SK-N-SH treated with all-trans-retinoic acid at 6 μM for 48 hours (cell line): ENCODE results near the gene ARHGDIA.

ENCODE experiments used
- ATAC-seq: fragments of 200-7000 bp; cut with Tn5 transposase; 3 replicates; pipeline ENCODE4 v1.9.1; 2020; ENCODE audit warnings: mild to moderate bottlenecking, moderate library complexity
- ARNTL ChIP-seq: fragments of 450-650 bp; formaldehyde crosslinking; IDR thresholded peaks from 2 replicates; pipeline ENCODE4 v1.5.0; 2020; ENCODE audit warnings: low read depth, mild to moderate bottlenecking, moderate library complexity, borderline replicate concordance
- CREB5 ChIP-seq: fragments of 250-450 bp; sonication (Bioruptor Pico); IDR thresholded peaks from 2 replicates; pipeline ENCODE4 v1.5.1; 2020; ENCODE audit warnings: low read depth, mild to moderate bottlenecking, moderate library complexity
- CSDC2 ChIP-seq: fragments of 250-450 bp; sonication (Bioruptor Pico); IDR thresholded peaks from 2 replicates; pipeline ENCODE4 v1.5.0; 2020; ENCODE audit warnings: mild to moderate bottlenecking, moderate library complexity
- CSRNP3 ChIP-seq: fragments of 250-450 bp; sonication (Bioruptor Pico); IDR thresholded peaks from 2 replicates; pipeline ENCODE4 v1.5.1; 2021; ENCODE audit warnings: mild to moderate bottlenecking, moderate library complexity
- ESRRG ChIP-seq: fragments of 250-450 bp; sonication (Bioruptor Pico); IDR thresholded peaks from 2 replicates; pipeline ENCODE4 v1.6.1; 2021; ENCODE audit warnings: mild to moderate bottlenecking
- GLIS3 ChIP-seq: fragments of 250-450 bp; sonication (Bioruptor Pico); IDR thresholded peaks from 2 replicates; pipeline ENCODE4 v1.5.0; 2020; ENCODE audit warnings: mild to moderate bottlenecking, moderate library complexity
- ISL1 ChIP-seq: fragments of 250-450 bp; sonication (Bioruptor Pico); IDR thresholded peaks from 2 replicates; pipeline ENCODE4 v2.1.2; 2022; ENCODE audit warnings: mild to moderate bottlenecking, moderate library complexity
- OSR1 ChIP-seq: fragments of 250-450 bp; sonication (Bioruptor Pico); IDR thresholded peaks from 2 replicates; pipeline ENCODE4 v1.8.0; 2022; ENCODE audit warnings: moderate library complexity, mild to moderate bottlenecking, inconsistent platforms
- PATZ1 ChIP-seq: fragments of 250-450 bp; sonication (Bioruptor Pico); IDR thresholded peaks from 2 replicates; pipeline ENCODE4 v1.8.0; 2020; ENCODE audit warnings: mild to moderate bottlenecking, moderate library complexity, borderline replicate concordance
- POU6F1 ChIP-seq: fragments of 250-450 bp; sonication (Bioruptor Pico); IDR thresholded peaks from 2 replicates; pipeline ENCODE4 v1.8.0; 2021; ENCODE audit warnings: low read depth, mild to moderate bottlenecking, moderate library complexity, borderline replicate concordance
- PPARA ChIP-seq: fragments of 250-450 bp; sonication (Bioruptor Pico); IDR thresholded peaks from 2 replicates; pipeline ENCODE4 v1.5.0; 2020; ENCODE audit warnings: mild to moderate bottlenecking, borderline replicate concordance
- RARB ChIP-seq: fragments of 250-450 bp; sonication (Bioruptor Pico); IDR thresholded peaks from 2 replicates; pipeline ENCODE4 v1.8.0; 2021; ENCODE audit warnings: mild to moderate bottlenecking, moderate library complexity
- SNAI2 ChIP-seq: fragments of 250-450 bp; sonication (Bioruptor Pico); IDR thresholded peaks from 2 replicates; pipeline ENCODE4 v1.5.0; 2020; ENCODE audit warnings: mild to moderate bottlenecking, moderate library complexity
- TCF4 ChIP-seq: fragments of 250-450 bp; sonication (Bioruptor Pico); IDR thresholded peaks from 2 replicates; pipeline ENCODE4 v1.8.0; 2021; ENCODE audit warnings: mild to moderate bottlenecking, moderate library complexity, borderline replicate concordance
- TOX ChIP-seq: fragments of 250-450 bp; sonication (Bioruptor Pico); IDR thresholded peaks from 2 replicates; pipeline ENCODE4 v1.8.0; 2021; ENCODE audit warnings: mild to moderate bottlenecking, moderate library complexity, borderline replicate concordance
- TSHZ2 ChIP-seq: fragments of 250-450 bp; sonication (Bioruptor Pico); IDR thresholded peaks from 2 replicates; pipeline ENCODE4 v1.5.0; 2020; ENCODE audit warnings: mild to moderate bottlenecking, moderate library complexity
- ZC3H10 ChIP-seq: fragments of 250-450 bp; sonication (Bioruptor Pico); IDR thresholded peaks from 2 replicates; pipeline ENCODE4 v1.5.1; 2021; ENCODE audit warnings: mild to moderate bottlenecking, moderate library complexity
- ZFP3 ChIP-seq: fragments of 250-450 bp; sonication (Bioruptor Pico); IDR thresholded peaks from 2 replicates; pipeline ENCODE4 v1.5.0; 2020; ENCODE audit warnings: mild to moderate bottlenecking, moderate library complexity
- ZFP30 ChIP-seq: fragments of 450-650 bp; formaldehyde crosslinking; IDR thresholded peaks from 2 replicates; pipeline ENCODE4 v1.5.0; 2022; ENCODE audit warnings: mild to moderate bottlenecking, moderate library complexity
- ZNF565 ChIP-seq: fragments of 450-650 bp; formaldehyde crosslinking; conservative IDR thresholded peaks from 2 replicates; pipeline ENCODE4 v1.5.0; 2020; ENCODE audit warnings: low read depth, mild to moderate bottlenecking, moderate library complexity
- ZNF70 ChIP-seq: fragments of 450-650 bp; formaldehyde crosslinking; IDR thresholded peaks from 2 replicates; pipeline ENCODE4 v1.5.0; 2020; ENCODE audit warnings: mild to moderate bottlenecking, moderate library complexity
- ZNF8 ChIP-seq: fragments of 450-650 bp; formaldehyde crosslinking; IDR thresholded peaks from 2 replicates; pipeline ENCODE4 v1.5.0; 2020; ENCODE audit warnings: mild to moderate bottlenecking, moderate library complexity

Gene ARHGDIA

GRCh38 chr17:81891303-81891552, 20.1 kb upstream of the ARHGDIA start:
- no peak for ATAC-seq
- TF ChIP-seq GLIS3 (CRISPR knock-in tag) (no peak), ISL1 (CRISPR knock-in tag) (no peak), POU6F1 (no peak), PPARA (CRISPR knock-in tag) (no peak), ARNTL (no peak), ESRRG (CRISPR knock-in tag) (no peak), ZC3H10 (CRISPR knock-in tag) (no peak), ZFP3 (CRISPR knock-in tag) (no peak), TOX (CRISPR knock-in tag) (no peak), RARB (CRISPR knock-in tag) (no peak), ZNF565 (no peak), TCF4 (CRISPR knock-in tag) (no peak), TSHZ2 (CRISPR knock-in tag) (no peak), ZNF8 (no peak), CREB5 (CRISPR knock-in tag) (no peak), ZNF70 (CRISPR knock-in tag) (no peak), OSR1 (CRISPR knock-in tag) (no peak)

- ATAC-seq = no peak
- TF ChIP-seq ZFP3 (CRISPR knock-in tag) = no peak
- no peak for TF ChIP-seq ISL1 (CRISPR knock-in tag)
- TF ChIP-seq TSHZ2 (CRISPR knock-in tag) = no peak
- TF ChIP-seq OSR1 (CRISPR knock-in tag) = no peak
- TF ChIP-seq CSRNP3 = no peak
- TF ChIP-seq ZC3H10 (CRISPR knock-in tag) = no peak
- no peak for TF ChIP-seq TOX (CRISPR knock-in tag)
- TF ChIP-seq ARNTL = no peak
These were observed 19.5 kb upstream of the ARHGDIA start for GRCh38 chr17:81890447-81891302.

GRCh38 chr17:81889602-81890001, 18.5 kb upstream of the ARHGDIA start:
- no peak for ATAC-seq
- TF ChIP-seq ZNF70 (CRISPR knock-in tag) (no peak), ESRRG (CRISPR knock-in tag) (no peak), SNAI2 (CRISPR knock-in tag) (no peak), ZFP30 (CRISPR knock-in tag) (no peak), CSDC2 (CRISPR knock-in tag) (no peak), TSHZ2 (CRISPR knock-in tag) (no peak), PATZ1 (no peak), PPARA (CRISPR knock-in tag) (no peak), OSR1 (CRISPR knock-in tag) (no peak), GLIS3 (CRISPR knock-in tag) (no peak), TOX (CRISPR knock-in tag) (no peak), TCF4 (CRISPR knock-in tag) (no peak)
